Body of pancreas (tissue), 4 donors: ENCODE data around the gene RPTOR.

Source experiments
- CTCF ChIP-seq, 7 experiments: fragments of 450-650 bp in 4 of 7; fragments of 200-600 bp in 3 of 7; sonication (generic) in 3 of 7; IDR thresholded peaks; one replicate each; pipeline ENCODE4 v1.5.1; 2016 to 2019; ENCODE audit warnings: antibody characterized with exemption in 7 of 7
- POLR2A ChIP-seq, 3 donors: fragments of 450-650 bp; IDR thresholded peaks; one replicate each; pipeline ENCODE4 v1.6.1; 2016; ENCODE audit warnings: antibody characterized with exemption in 3 of 3, mild to moderate bottlenecking in 2 of 3

- TF ChIP-seq CTCF (IDR thresholded peaks at IDR 0.05), result no peak
- TF ChIP-seq POLR2A (IDR thresholded peaks at IDR 0.05), result no peak
Measured at GRCh38 chr17:80892900-80893603, 348.4 kb downstream of the RPTOR start.
